HG03066 (cell line): ENCODE results near the gene PLXNB1.
"Not testable (repeated sequence)": the region's sequence is repeated elsewhere in the genome, so short reads cannot be mapped to it uniquely, and the experiment has no call there.

Experiments used
- ATAC-seq: cut with Tn5 transposase; IDR thresholded peaks from one replicate; pipeline ENCODE4 v1.9.1; 2021; ENCODE audit warnings: low read depth; ENCODE audit not compliant: unreplicated experiment

Gene PLXNB1, protein sequence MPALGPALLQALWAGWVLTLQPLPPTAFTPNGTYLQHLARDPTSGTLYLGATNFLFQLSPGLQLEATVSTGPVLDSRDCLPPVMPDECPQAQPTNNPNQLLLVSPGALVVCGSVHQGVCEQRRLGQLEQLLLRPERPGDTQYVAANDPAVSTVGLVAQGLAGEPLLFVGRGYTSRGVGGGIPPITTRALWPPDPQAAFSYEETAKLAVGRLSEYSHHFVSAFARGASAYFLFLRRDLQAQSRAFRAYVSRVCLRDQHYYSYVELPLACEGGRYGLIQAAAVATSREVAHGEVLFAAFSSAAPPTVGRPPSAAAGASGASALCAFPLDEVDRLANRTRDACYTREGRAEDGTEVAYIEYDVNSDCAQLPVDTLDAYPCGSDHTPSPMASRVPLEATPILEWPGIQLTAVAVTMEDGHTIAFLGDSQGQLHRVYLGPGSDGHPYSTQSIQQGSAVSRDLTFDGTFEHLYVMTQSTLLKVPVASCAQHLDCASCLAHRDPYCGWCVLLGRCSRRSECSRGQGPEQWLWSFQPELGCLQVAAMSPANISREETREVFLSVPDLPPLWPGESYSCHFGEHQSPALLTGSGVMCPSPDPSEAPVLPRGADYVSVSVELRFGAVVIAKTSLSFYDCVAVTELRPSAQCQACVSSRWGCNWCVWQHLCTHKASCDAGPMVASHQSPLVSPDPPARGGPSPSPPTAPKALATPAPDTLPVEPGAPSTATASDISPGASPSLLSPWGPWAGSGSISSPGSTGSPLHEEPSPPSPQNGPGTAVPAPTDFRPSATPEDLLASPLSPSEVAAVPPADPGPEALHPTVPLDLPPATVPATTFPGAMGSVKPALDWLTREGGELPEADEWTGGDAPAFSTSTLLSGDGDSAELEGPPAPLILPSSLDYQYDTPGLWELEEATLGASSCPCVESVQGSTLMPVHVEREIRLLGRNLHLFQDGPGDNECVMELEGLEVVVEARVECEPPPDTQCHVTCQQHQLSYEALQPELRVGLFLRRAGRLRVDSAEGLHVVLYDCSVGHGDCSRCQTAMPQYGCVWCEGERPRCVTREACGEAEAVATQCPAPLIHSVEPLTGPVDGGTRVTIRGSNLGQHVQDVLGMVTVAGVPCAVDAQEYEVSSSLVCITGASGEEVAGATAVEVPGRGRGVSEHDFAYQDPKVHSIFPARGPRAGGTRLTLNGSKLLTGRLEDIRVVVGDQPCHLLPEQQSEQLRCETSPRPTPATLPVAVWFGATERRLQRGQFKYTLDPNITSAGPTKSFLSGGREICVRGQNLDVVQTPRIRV (N-terminal part only)

DNA sequence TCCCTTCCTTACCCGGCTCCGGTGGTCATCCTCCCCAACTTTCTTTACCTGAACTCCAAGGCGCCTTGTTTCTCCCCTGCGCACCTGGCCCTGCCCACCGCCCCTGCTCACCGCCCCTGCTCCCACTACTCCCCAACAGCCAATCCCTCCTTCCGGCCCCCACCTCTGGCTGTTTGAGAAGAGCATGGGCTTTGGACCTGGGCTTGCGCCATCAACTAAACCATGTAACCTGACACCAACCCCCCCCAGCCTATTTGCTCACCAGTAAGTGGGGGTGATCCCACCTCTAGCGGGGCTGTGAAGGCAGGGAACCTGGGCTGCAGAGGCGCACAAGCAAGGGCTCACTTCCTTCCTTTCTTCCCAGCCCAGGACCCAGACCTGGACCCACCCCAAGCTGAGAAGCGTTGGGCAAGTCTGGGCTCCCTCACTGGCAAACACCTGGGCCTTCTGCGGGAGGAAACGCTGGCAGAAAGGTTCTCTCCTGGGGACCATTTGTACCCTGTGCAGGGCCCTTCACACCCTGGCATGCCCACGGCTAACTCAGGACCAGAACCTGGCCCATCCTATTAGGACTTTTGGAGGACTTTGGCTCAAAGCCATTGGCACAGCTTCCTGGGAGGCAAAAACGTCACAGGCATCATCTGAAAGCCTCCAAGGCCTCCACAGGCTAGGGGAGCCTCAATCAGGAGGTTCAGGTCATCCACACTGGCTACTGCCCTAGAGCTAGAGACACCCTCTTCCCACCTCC, at the start of gene PLXNB1:
TSS of gene PLXNB1 (minus strand) at position 127 of the 748 bp plus-strand sequence. CDS start 5,475 bp downstream, outside the sequence.
- ATAC-seq: no peak

GRCh38 chr3:48478626-48479555, 49.0 kb upstream of the PLXNB1 start:
- no peak for ATAC-seq

DNA sequence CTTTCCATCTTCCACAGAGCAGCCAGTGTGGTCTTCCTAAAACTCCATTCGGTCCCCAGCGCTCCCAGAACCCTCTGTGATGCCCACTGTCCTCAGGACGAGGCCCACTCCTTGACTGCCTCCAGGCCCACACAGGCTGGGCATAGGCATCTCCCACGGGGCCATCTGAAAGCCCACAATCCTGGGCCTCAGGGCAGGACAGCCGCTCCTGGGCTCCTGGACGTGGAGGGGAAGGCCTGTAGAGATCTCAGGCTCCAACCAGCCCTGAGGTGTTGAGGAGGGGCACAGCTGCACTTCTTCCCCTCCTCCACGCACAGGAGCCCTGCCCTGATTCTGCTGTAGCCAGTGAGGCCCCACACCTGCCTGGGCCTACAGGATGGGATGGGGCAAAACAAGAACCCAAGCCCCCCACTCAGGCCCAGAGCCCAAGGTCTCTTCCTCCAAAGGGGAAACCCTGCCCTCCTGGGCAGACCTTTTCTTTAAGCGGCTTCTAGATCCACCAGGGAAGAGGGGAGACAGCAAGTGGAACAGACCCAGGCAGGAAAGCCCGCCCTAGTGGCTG, 48.2 kb upstream of the PLXNB1 start:
- no peak for ATAC-seq

DNA sequence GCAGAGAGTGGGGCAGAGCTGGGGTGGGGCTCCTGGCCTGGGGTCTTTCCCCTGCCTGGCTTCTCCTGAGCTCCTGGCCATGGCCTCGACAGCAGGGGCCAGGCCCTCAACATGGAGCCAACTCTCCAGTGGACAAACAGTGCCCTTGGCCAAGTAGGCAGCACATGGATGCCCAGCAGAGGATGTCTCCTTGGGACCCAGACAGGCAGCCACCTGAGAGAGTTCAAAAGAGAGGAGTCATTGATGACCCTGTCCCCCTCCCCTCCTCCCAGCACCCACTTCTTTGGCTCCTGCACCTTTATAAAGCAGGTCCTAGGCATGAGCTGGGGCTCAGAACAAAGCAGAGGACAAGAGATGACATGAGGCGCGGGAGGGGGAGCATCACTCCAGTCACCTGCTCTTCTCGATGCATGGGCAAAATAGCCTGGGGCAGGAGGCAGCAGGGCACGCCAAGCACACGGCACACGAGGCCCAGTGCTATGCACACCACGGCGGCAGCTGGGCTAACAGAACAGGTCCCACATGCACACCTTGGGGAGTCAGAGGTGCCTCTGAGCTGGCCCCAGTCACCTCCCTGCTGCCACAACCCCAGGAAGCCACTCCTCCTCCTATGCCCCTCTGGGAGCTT, 46.7 kb upstream of the PLXNB1 start:
- ATAC-seq: no peak

GRCh38 chr3:48475188-48475587, 45.3 kb upstream of the PLXNB1 start:
- ATAC-seq: no peak

GRCh38 chr3:48474619-48475018, 44.7 kb upstream of the PLXNB1 start:
- ATAC-seq: no peak

DNA sequence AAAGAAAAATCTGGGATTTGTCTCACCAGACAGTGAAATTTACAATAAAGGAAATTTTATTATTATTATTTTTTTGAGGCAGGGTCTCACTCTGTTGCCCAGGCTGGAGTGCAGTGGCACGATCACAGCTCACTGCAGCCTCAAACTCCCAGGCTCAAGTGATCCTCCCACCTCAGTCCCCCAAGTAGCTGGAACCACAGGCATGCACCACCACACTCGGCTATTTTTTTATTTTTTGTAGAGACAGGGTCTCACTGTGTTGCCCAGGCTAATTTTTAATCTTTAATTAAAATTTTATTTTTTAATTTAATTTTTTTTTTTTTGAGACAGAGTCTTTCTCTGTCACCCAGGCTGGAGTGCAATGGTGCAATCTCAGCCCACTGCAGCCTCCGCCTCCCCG, 44.1 kb upstream of the PLXNB1 start:
- ATAC-seq: not testable (repeated sequence)

DNA sequence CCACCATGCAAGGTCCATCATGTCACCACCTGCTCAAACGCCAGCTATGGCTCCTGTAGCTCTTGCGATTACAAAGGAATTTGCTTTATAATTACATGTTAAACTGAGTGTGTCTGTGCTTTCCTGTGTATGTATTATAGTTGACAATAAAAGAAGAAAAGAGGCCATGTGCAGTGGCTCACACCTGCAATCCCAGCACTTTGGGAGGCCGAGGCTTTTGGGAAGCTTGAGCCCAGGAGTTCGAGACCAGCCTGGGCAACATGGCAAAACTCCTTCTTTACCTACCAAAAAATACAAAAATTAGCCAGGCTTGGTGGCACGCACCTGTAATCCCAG, 43.7 kb upstream of the PLXNB1 start:
- no peak for ATAC-seq

GRCh38 chr3:48472923-48473616, 43.2 kb upstream of the PLXNB1 start:
- peak; percentile 80 for ATAC-seq

GRCh38 chr3:48472673-48472922, 42.7 kb upstream of the PLXNB1 start:
- ATAC-seq: peak; percentile 16

- ATAC-seq: no peak
Measured at GRCh38 chr3:48470286-48470685, 40.4 kb upstream of the PLXNB1 start.

- ATAC-seq: no peak
Measured at GRCh38 chr3:48469046-48469915, 39.4 kb upstream of the PLXNB1 start.

DNA sequence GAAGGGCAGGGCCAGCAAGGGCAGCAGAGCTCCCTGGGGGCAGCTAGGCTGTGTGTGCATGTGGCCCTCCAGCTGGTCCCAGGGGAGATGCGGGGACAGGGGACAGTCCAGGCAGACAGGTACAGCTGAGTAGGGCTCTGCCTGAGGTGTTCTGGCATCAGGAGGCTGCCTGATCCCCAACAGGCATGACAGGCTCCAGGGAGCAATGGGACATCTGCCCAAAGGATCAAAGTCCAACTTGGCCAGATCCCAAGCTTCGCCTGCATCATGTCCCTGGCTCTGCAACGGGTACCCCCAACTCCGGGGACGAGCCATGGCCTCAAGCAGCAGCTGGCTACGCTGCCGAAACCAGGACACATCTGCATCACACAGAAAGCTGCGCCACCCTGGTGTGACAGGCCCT, 38.4 kb upstream of the PLXNB1 start:
- ATAC-seq: no peak

- no peak for ATAC-seq
Measured at GRCh38 chr3:48467473-48468267, 37.8 kb upstream of the PLXNB1 start.

DNA sequence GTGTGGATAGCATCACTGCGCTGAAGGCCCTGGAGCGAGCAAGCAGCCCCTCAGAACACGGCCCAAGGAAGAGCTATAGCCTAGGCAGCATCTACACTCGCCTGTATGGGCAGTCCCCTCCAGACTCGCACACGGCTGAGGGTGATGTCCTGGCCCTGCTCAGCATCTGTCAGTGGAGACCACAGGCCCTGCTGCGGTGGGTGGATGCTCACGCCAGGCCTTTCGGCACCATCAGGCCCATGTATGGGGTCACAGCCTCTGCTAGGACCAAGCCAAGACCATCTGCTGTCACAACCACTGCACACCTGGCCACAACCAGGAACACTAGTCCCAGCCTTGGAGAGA, 37.2 kb upstream of the PLXNB1 start:
- no peak for ATAC-seq

DNA sequence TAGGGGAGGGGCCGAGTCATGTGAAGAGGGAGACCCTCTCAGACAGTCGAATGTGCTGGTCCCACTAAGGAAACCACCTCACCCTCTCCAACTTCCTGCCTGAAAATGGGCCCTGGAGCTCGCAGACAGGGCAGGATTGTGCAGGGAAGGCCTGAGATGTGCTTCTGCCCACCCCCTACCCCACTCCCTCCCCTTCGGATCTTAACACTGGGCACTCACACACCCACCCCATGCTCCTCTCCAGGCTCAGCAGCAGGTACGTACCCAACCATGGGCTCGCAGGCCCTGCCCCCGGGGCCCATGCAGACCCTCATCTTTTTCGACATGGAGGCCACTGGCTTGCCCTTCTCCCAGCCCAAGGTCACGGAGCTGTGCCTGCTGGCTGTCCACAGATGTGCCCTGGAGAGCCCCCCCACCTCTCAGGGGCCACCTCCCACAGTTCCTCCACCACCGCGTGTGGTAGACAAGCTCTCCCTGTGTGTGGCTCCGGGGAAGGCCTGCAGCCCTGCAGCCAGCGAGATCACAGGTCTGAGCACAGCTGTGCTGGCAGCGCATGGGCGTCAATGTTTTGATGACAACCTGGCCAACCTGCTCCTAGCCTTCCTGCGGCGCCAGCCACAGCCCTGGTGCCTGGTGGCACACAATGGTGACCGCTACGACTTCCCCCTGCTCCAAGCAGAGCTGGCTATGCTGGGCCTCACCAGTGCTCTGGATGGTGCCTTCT, 36.7 kb upstream of the PLXNB1 start:
- ATAC-seq: peak; percentile 13
